PC-3 (cell line): Measurements from ENCODE around the gene TBC1D16.
A peak's percentile ranks its signal among the peaks of the same experiment; 100 is the strongest.

Experiments
- CTCF ChIP-seq: fragments of 300-600 bp; sonication (generic); conservative IDR thresholded peaks from 2 replicates; pipeline ENCODE4 v1.5.1; 2017; ENCODE audit warnings: antibody characterized with exemption, low read depth, mild to moderate bottlenecking, low read length
- EZH2phosphoT487 ChIP-seq: fragments of 300-600 bp; sonication (generic); IDR thresholded peaks from 2 replicates; pipeline ENCODE4 v1.6.1; 2018; ENCODE audit warnings: mild to moderate bottlenecking, antibody characterized with exemption, low read length, borderline replicate concordance

- TF ChIP-seq CTCF: peak; percentile 68
- TF ChIP-seq EZH2phosphoT487: no peak
Observed at GRCh38 chr17:79905832-79906231, 129.8 kb downstream of the TBC1D16 start.
